ENCODE measurements around the gene GADD45A.

DNA sequence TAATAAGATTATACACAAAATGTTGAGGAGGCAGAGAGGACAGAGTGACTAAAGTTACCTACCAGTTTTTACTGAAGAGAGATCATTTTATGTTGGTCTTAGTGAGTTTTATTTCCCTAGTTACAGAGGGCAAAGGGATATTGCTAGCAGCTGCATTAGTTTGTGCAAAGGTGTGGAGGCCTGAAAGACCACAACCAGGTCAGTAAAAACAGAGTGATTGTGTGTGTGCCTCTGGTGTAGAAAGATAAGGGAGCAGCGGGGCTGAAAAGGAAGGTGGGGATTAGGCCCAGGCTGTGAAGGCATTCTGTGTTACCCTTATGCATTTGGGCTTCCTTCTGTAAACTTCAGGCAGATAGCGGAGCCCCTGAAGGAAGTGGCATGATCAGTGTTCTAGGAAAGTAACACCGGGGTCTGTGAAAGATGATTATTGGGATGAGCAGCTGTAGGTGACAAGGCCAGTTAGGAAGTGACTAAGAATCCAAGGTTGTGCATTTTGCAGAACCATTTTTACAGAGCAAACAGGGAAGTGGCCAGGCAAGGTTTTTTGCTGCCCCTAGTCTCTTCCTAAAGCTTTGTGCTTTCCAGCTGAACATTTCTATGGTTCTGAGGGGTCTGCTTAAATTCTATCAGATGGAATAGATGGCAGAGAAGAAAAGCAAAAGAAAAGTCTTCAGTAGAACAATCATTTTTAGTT is 3.7 kb downstream of the GADD45A start:
- TF ChIP-seq POLR2A (IDR thresholded peaks at IDR 0.05) (no peak), POLR2AphosphoS5 (IDR thresholded peaks at IDR 0.05) (no peak), EP300 (IDR thresholded peaks at IDR 0.05) (no peak)
- TF ChIP-seq, protein P1, sequence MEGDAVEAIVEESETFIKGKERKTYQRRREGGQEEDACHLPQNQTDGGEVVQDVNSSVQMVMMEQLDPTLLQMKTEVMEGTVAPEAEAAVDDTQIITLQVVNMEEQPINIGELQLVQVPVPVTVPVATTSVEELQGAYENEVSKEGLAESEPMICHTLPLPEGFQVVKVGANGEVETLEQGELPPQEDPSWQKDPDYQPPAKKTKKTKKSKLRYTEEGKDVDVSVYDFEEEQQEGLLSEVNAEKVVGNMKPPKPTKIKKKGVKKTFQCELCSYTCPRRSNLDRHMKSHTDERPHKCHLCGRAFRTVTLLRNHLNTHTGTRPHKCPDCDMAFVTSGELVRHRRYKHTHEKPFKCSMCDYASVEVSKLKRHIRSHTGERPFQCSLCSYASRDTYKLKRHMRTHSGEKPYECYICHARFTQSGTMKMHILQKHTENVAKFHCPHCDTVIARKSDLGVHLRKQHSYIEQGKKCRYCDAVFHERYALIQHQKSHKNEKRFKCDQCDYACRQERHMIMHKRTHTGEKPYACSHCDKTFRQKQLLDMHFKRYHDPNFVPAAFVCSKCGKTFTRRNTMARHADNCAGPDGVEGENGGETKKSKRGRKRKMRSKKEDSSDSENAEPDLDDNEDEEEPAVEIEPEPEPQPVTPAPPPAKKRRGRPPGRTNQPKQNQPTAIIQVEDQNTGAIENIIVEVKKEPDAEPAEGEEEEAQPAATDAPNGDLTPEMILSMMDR (IDR thresholded peaks at IDR 0.05), result no peak

All from sigmoid colon (tissue), 4 donors.